Measurements from ENCODE around the gene LRRN1. TPM values are rescaled to one million over a fixed set of nuclear protein-coding genes. Genes with fewer than 3 reads are reported as not detected.

LRRN1 gene
- total RNA-seq, 2 donors from 2014 or later = 0.24 TPM; not detected in 1

GRCh38 chr3:3847994-3848922, 49.0 kb downstream of the LRRN1 start:
- no peak for TF ChIP-seq CTCF (IDR thresholded peaks at IDR 0.05)
- Histone ChIP-seq H3K4me1 (no peaks in the 10 kb centered on the region), H3K27me3 (no peaks in the 10 kb centered on the region), H3K9me3 (no peaks in the 10 kb centered on the region), H3K36me3 (no peaks in the 10 kb centered on the region), H3K27ac (no peak overlapping the region), H3K4me3 (no peak overlapping the region)
- DNase-seq (ENCODE audit: low spot score) = no peak

- no peak overlapping the region for H3K27ac ChIP-seq
- H3K4me1 ChIP-seq = no peaks in the 10 kb centered on the region
- H3K9me3 ChIP-seq = no peaks in the 10 kb centered on the region
- DNase-seq (ENCODE audit: low spot score) = no peak
- no peak overlapping the region for H3K4me3 ChIP-seq
- no peaks in the 10 kb centered on the region for H3K27me3 ChIP-seq
- no peaks in the 10 kb centered on the region for H3K36me3 ChIP-seq
- TF ChIP-seq CTCF (IDR thresholded peaks at IDR 0.05) = no peak
Observed at GRCh38 chr3:3848923-3849275, 49.7 kb downstream of the LRRN1 start.

- H3K9me3 ChIP-seq = no peaks in the 10 kb centered on the region
- no peak overlapping the region for H3K4me3 ChIP-seq
- H3K27ac ChIP-seq = no peak overlapping the region
- no peaks in the 10 kb centered on the region for H3K36me3 ChIP-seq
- H3K4me1 ChIP-seq = no peaks in the 10 kb centered on the region
- H3K27me3 ChIP-seq = no peaks in the 10 kb centered on the region
- no peak for TF ChIP-seq CTCF (IDR thresholded peaks at IDR 0.05)
- no peak for DNase-seq (ENCODE audit: low spot score)
Observed at GRCh38 chr3:3851621-3852323, 52.5 kb downstream of the LRRN1 start.

- Histone ChIP-seq H3K4me1 (no peaks in the 10 kb centered on the region), H3K27ac (no peak overlapping the region), H3K9me3 (no peaks in the 10 kb centered on the region), H3K4me3 (no peak overlapping the region), H3K27me3 (no peaks in the 10 kb centered on the region), H3K36me3 (no peaks in the 10 kb centered on the region)
- DNase-seq (ENCODE audit: low spot score) = no peak
- no peak for TF ChIP-seq CTCF (IDR thresholded peaks at IDR 0.05)
Observed at GRCh38 chr3:3853544-3853943, 54.3 kb downstream of the LRRN1 start.

- TF ChIP-seq CTCF (IDR thresholded peaks at IDR 0.05) = no peak
- no peaks in the 10 kb centered on the region for H3K4me1 ChIP-seq
- H3K4me3 ChIP-seq = no peak overlapping the region
- no peaks in the 10 kb centered on the region for H3K27me3 ChIP-seq
- DNase-seq (ENCODE audit: low spot score) = no peak
- H3K36me3 ChIP-seq = no peaks in the 10 kb centered on the region
- no peak overlapping the region for H3K27ac ChIP-seq
- H3K9me3 ChIP-seq = no peaks in the 10 kb centered on the region
Observed at GRCh38 chr3:3855056-3855455, 55.8 kb downstream of the LRRN1 start.
